Liver (tissue), 3 donors: Measurements from ENCODE around the gene CACNA1A.

Source experiments
- ATF3 ChIP-seq: IDR thresholded peaks from 2 replicates; pipeline ENCODE4 v1.6.1; 2016; ENCODE audit warnings: antibody characterized with exemption
- EGR1 ChIP-seq, 2 donors: IDR thresholded peaks; 2 replicates each; pipeline ENCODE4 v1.6.1; 2016 to 2018; ENCODE audit warnings: antibody characterized with exemption in 2 of 2, low read depth in 2 of 2
- FOXA1 ChIP-seq: IDR thresholded peaks from 2 replicates; pipeline ENCODE4 v1.6.1; 2016; ENCODE audit warnings: antibody characterized with exemption
- GABPA ChIP-seq, 2 donors: IDR thresholded peaks in 1 of 2; conservative IDR thresholded peaks in 1 of 2; 2 replicates each; pipeline ENCODE4 v1.6.1; 2016; ENCODE audit warnings: antibody characterized with exemption in 2 of 2, mild to moderate bottlenecking in 1 of 2, moderate library complexity in 1 of 2
- JUND ChIP-seq, 2 donors: IDR thresholded peaks; 2 replicates each; pipeline ENCODE4 v1.6.1; 2016; ENCODE audit warnings: antibody characterized with exemption in 2 of 2
- MAX ChIP-seq: IDR thresholded peaks from 2 replicates; pipeline ENCODE4 v1.6.1; 2016; ENCODE audit warnings: antibody characterized with exemption
- NR2F2 ChIP-seq: IDR thresholded peaks from 2 replicates; pipeline ENCODE4 v1.6.1; 2016; ENCODE audit warnings: antibody characterized with exemption
- RAD21 ChIP-seq, 2 donors: IDR thresholded peaks; 2 replicates each; pipeline ENCODE4 v1.6.1; 2016; ENCODE audit warnings: antibody characterized with exemption in 2 of 2, mild to moderate bottlenecking in 2 of 2
- SP1 ChIP-seq: IDR thresholded peaks from 2 replicates; pipeline ENCODE4 v1.6.1; 2018; ENCODE audit warnings: antibody characterized with exemption, mild to moderate bottlenecking
- TAF1 ChIP-seq: conservative IDR thresholded peaks from 2 replicates; pipeline ENCODE4 v1.6.1; 2016; ENCODE audit warnings: antibody characterized with exemption, mild to moderate bottlenecking
- YY1 ChIP-seq: IDR thresholded peaks from 2 replicates; pipeline ENCODE4 v1.6.1; 2016; ENCODE audit warnings: antibody characterized with exemption, mild to moderate bottlenecking
- ZBTB33 ChIP-seq: IDR thresholded peaks from 2 replicates; pipeline ENCODE4 v1.6.1; 2016; ENCODE audit warnings: antibody characterized with exemption
- TF ChIP-seq, protein P1 (sequence below): fragments of 150-350 bp; IDR thresholded peaks from 2 replicates; pipeline ENCODE4 v1.5.1; 2017; ENCODE audit warnings: improper control_type of control experiment, low read depth, low read length; ENCODE audit not compliant: missing input control
- TF ChIP-seq, protein P2 (sequence below): IDR thresholded peaks from 2 replicates; pipeline ENCODE4 v1.6.1; 2016; ENCODE audit warnings: antibody characterized with exemption, mild to moderate bottlenecking
- donor health status: healthy.
- donor health status: healthy.

DNA sequence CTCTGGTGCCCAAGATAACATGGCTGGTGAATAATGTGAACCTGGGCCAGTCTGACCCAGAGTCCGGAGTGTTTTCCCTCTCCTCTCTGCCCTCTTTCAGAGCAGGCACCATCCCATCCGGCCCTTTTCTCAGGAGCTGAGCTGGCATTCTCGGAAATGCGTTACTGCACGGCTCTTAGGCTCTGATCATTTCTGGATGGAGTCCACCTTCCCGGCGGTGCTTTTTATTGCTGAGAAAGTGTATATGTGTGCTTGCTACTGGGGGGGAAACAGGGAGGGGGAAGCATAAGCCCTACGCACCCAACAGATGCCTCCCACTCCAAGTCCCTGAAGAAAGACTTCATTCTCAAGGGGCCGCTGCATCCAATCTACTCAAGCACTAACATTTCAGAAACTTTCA is 6.6 kb downstream of the CACNA1A start:
- TF ChIP-seq, protein P1, sequence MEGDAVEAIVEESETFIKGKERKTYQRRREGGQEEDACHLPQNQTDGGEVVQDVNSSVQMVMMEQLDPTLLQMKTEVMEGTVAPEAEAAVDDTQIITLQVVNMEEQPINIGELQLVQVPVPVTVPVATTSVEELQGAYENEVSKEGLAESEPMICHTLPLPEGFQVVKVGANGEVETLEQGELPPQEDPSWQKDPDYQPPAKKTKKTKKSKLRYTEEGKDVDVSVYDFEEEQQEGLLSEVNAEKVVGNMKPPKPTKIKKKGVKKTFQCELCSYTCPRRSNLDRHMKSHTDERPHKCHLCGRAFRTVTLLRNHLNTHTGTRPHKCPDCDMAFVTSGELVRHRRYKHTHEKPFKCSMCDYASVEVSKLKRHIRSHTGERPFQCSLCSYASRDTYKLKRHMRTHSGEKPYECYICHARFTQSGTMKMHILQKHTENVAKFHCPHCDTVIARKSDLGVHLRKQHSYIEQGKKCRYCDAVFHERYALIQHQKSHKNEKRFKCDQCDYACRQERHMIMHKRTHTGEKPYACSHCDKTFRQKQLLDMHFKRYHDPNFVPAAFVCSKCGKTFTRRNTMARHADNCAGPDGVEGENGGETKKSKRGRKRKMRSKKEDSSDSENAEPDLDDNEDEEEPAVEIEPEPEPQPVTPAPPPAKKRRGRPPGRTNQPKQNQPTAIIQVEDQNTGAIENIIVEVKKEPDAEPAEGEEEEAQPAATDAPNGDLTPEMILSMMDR, result no peak
- TF ChIP-seq, protein P2, sequence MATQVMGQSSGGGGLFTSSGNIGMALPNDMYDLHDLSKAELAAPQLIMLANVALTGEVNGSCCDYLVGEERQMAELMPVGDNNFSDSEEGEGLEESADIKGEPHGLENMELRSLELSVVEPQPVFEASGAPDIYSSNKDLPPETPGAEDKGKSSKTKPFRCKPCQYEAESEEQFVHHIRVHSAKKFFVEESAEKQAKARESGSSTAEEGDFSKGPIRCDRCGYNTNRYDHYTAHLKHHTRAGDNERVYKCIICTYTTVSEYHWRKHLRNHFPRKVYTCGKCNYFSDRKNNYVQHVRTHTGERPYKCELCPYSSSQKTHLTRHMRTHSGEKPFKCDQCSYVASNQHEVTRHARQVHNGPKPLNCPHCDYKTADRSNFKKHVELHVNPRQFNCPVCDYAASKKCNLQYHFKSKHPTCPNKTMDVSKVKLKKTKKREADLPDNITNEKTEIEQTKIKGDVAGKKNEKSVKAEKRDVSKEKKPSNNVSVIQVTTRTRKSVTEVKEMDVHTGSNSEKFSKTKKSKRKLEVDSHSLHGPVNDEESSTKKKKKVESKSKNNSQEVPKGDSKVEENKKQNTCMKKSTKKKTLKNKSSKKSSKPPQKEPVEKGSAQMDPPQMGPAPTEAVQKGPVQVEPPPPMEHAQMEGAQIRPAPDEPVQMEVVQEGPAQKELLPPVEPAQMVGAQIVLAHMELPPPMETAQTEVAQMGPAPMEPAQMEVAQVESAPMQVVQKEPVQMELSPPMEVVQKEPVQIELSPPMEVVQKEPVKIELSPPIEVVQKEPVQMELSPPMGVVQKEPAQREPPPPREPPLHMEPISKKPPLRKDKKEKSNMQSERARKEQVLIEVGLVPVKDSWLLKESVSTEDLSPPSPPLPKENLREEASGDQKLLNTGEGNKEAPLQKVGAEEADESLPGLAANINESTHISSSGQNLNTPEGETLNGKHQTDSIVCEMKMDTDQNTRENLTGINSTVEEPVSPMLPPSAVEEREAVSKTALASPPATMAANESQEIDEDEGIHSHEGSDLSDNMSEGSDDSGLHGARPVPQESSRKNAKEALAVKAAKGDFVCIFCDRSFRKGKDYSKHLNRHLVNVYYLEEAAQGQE, result no peak
- TF ChIP-seq JUND (IDR thresholded peaks at IDR 0.05) (no peak), MAX (no peak), ATF3 (no peak), GABPA (IDR thresholded peaks at IDR 0.05 in 1 of 2, conservative IDR thresholded peaks at IDR 0.05 in 1 of 2) (no peak), YY1 (no peak), ZBTB33 (no peak), TAF1 (no peak), SP1 (no peak), RAD21 (IDR thresholded peaks at IDR 0.05) (no peak), EGR1 (IDR thresholded peaks at IDR 0.05; ENCODE audit: low read depth in 2 of 2) (no peak), FOXA1 (no peak), NR2F2 (no peak)
